WTC11 (cell line): ENCODE measurements around the gene PLA2G2E. TPM values are rescaled to one million over a fixed set of nuclear protein-coding genes. Genes with fewer than 3 reads are reported as not detected.

ENCODE experiments used
- ATAC-seq: fragments of 200-7000 bp; cut with Tn5 transposase; 2 replicates; pipeline ENCODE4 v1.10.0; 2021; ENCODE audit warnings: mild to moderate bottlenecking, moderate library complexity
- CTCF ChIA-PET: fragments of 300-600 bp; sonication (Branson Sonifier 250); formaldehyde crosslinking; loops from one replicate; lab custom pipeline; 2021; ENCODE audit warnings: antibody characterized with exemption; lab: Charles Lee
- POLR2A ChIA-PET: fragments of 350-600 bp; sonication (Branson Sonifier 250); formaldehyde crosslinking; loops from one replicate; lab custom pipeline; 2021; ENCODE audit warnings: antibody characterized with exemption; lab: Charles Lee
- DNase-seq: peaks from one replicate; pipeline ENCODE4 v3.0.0; 2021; ENCODE audit warnings: low spot score
- H3K27ac Mint-ChIP-seq: 2 replicates; pipeline ENCODE4 v1.8.0; 2021; ENCODE audit warnings: mixed read lengths
- H3K27me3 Mint-ChIP-seq: 2 replicates; pipeline ENCODE4 v1.8.0; 2021; ENCODE audit warnings: low read depth, mild to moderate bottlenecking, moderate library complexity, mixed read lengths
- H3K36me3 Mint-ChIP-seq: 2 replicates; pipeline ENCODE4 v1.8.0; 2021; ENCODE audit warnings: mixed read lengths
- H3K4me1 Mint-ChIP-seq: 2 replicates; pipeline ENCODE4 v1.8.0; 2022; ENCODE audit warnings: mixed read lengths
- H3K4me3 Mint-ChIP-seq: 2 replicates; pipeline ENCODE4 v1.8.0; 2021; ENCODE audit warnings: mild to moderate bottlenecking, moderate library complexity, mixed read lengths
- H3K9me3 Mint-ChIP-seq: 2 replicates; pipeline ENCODE4 v1.8.0; 2021; ENCODE audit warnings: mixed read lengths
- ELF4 ChIP-seq: sonication (generic); formaldehyde crosslinking; IDR thresholded peaks from 2 replicates; pipeline ENCODE4 v1.8.1; 2022; ENCODE audit warnings: low read depth, mild to moderate bottlenecking, moderate library complexity, missing genetic modification reagents
- EMX1 ChIP-seq: fragments of 250-450 bp; sonication (Bioruptor Pico); IDR thresholded peaks from 2 replicates; pipeline ENCODE4 v1.8.0; 2021; ENCODE audit warnings: mild to moderate bottlenecking
- ESRRA ChIP-seq: sonication (generic); formaldehyde crosslinking; IDR thresholded peaks from 2 replicates; pipeline ENCODE4 v1.8.1; 2022; ENCODE audit warnings: mild to moderate bottlenecking, missing genetic modification reagents, borderline replicate concordance
- FOXK1 ChIP-seq: sonication (generic); formaldehyde crosslinking; IDR thresholded peaks from 2 replicates; pipeline ENCODE4 v1.8.0; 2022; ENCODE audit warnings: mild to moderate bottlenecking, moderate library complexity, missing genetic modification reagents
- GABPB1 ChIP-seq: sonication (generic); formaldehyde crosslinking; IDR thresholded peaks from 2 replicates; pipeline ENCODE4 v1.8.1; 2023; ENCODE audit warnings: mild to moderate bottlenecking, missing genetic modification reagents
- HMGXB4 ChIP-seq: sonication (generic); formaldehyde crosslinking; IDR thresholded peaks from 2 replicates; pipeline ENCODE4 v1.8.1; 2023; ENCODE audit warnings: mild to moderate bottlenecking, moderate library complexity, missing genetic modification reagents
- JAZF1 ChIP-seq: fragments of 250-450 bp; sonication (Bioruptor Pico); IDR thresholded peaks from 2 replicates; pipeline ENCODE4 v1.9.0; 2021; ENCODE audit warnings: moderate library complexity, mild to moderate bottlenecking, inconsistent platforms
- JUN ChIP-seq: sonication (generic); formaldehyde crosslinking; IDR thresholded peaks from 2 replicates; pipeline ENCODE4 v1.8.0; 2023; ENCODE audit warnings: mild to moderate bottlenecking, missing genetic modification reagents
- KAT7 ChIP-seq: sonication (generic); formaldehyde crosslinking; IDR thresholded peaks from 2 replicates; pipeline ENCODE4 v1.8.1; 2023; ENCODE audit warnings: missing genetic modification reagents, mild to moderate bottlenecking, borderline replicate concordance
- MLX ChIP-seq: sonication (generic); formaldehyde crosslinking; IDR thresholded peaks from 2 replicates; pipeline ENCODE4 v1.8.1; 2023; ENCODE audit warnings: mild to moderate bottlenecking, missing genetic modification reagents, moderate library complexity
- MXD4 ChIP-seq: fragments of 250-450 bp; sonication (Bioruptor Pico); IDR thresholded peaks from 2 replicates; pipeline ENCODE4 v1.8.0; 2021; ENCODE audit warnings: mild to moderate bottlenecking, moderate library complexity, borderline replicate concordance
- NR3C1 ChIP-seq: sonication (generic); formaldehyde crosslinking; conservative IDR thresholded peaks from 2 replicates; pipeline ENCODE4 v1.8.1; 2023; ENCODE audit warnings: low read depth, mild to moderate bottlenecking, missing genetic modification reagents
- ZNF219 ChIP-seq: sonication (generic); formaldehyde crosslinking; IDR thresholded peaks from 2 replicates; pipeline ENCODE4 v1.8.0; 2023; ENCODE audit warnings: missing genetic modification reagents, mild to moderate bottlenecking, borderline replicate concordance
- ZNF263 ChIP-seq: sonication (generic); formaldehyde crosslinking; IDR thresholded peaks from 2 replicates; pipeline ENCODE4 v1.8.1; 2022; ENCODE audit warnings: low read depth, mild to moderate bottlenecking, moderate library complexity, missing genetic modification reagents
- ZNF423 ChIP-seq: fragments of 250-450 bp; sonication (Bioruptor Pico); IDR thresholded peaks from 2 replicates; pipeline ENCODE4 v2.1.2; 2022; ENCODE audit warnings: mild to moderate bottlenecking, moderate library complexity
- total RNA-seq: library from RNA; stranded (reverse); gene quantifications from 3 replicates; pipeline ENCODE4 v1.2.3, GENCODE V29; 2021
- TF ChIP-seq, protein P1 (sequence below): fragments of 200-600 bp; IDR thresholded peaks from 2 replicates; pipeline ENCODE4 v1.8.0; 2022; ENCODE audit warnings: antibody characterized with exemption
- TF ChIP-seq, protein P2 (sequence below): sonication (generic); formaldehyde crosslinking; IDR thresholded peaks from 2 replicates; pipeline ENCODE4 v1.8.0; 2023; ENCODE audit warnings: missing genetic modification reagents
- TF ChIP-seq, protein P3 (sequence below): sonication (generic); formaldehyde crosslinking; IDR thresholded peaks from 2 replicates; pipeline ENCODE4 v1.8.1; 2023; ENCODE audit warnings: mild to moderate bottlenecking, missing genetic modification reagents, moderate library complexity
- TF ChIP-seq, protein P4 (sequence below): sonication (generic); formaldehyde crosslinking; IDR thresholded peaks from 2 replicates; pipeline ENCODE4 v1.8.0; 2022; ENCODE audit warnings: mild to moderate bottlenecking, missing genetic modification reagents

PLA2G2E gene
- total RNA-seq, 1 experiment from 2014 or later: not detected

- ChIA-PET POLR2A (no interaction called here), CTCF (interaction anchor here (0.7 to 5.5 kb wide), 4 partner anchors 18 to 248 kb away, joined by 3 to 52 read pairs (median 4); no protein-coding TSS in a partner anchor)
- H3K4me3 Mint-ChIP-seq: no peak overlapping the region
- ATAC-seq (peak; percentile 70), DNase-seq (peak; percentile 88)
- peaks cover 5% of the 10 kb centered on the region; the same call in 1 of the 2 replicates for H3K36me3 Mint-ChIP-seq
- no peak for TF ChIP-seq HMGXB4
- TF ChIP-seq, protein P1, sequence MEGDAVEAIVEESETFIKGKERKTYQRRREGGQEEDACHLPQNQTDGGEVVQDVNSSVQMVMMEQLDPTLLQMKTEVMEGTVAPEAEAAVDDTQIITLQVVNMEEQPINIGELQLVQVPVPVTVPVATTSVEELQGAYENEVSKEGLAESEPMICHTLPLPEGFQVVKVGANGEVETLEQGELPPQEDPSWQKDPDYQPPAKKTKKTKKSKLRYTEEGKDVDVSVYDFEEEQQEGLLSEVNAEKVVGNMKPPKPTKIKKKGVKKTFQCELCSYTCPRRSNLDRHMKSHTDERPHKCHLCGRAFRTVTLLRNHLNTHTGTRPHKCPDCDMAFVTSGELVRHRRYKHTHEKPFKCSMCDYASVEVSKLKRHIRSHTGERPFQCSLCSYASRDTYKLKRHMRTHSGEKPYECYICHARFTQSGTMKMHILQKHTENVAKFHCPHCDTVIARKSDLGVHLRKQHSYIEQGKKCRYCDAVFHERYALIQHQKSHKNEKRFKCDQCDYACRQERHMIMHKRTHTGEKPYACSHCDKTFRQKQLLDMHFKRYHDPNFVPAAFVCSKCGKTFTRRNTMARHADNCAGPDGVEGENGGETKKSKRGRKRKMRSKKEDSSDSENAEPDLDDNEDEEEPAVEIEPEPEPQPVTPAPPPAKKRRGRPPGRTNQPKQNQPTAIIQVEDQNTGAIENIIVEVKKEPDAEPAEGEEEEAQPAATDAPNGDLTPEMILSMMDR: peak; percentile 79
- H3K27me3 Mint-ChIP-seq: no peaks in the 10 kb centered on the region; the same call in 1 of the 2 replicates
- no peak overlapping the region for H3K27ac Mint-ChIP-seq
- H3K4me1 Mint-ChIP-seq: peaks cover 9% of the 10 kb centered on the region; the same call in 1 of the 2 replicates
- H3K9me3 Mint-ChIP-seq: no peaks in the 10 kb centered on the region
Observed at GRCh38 chr1:19918057-19918456, 5.4 kb downstream of the PLA2G2E start.

DNA sequence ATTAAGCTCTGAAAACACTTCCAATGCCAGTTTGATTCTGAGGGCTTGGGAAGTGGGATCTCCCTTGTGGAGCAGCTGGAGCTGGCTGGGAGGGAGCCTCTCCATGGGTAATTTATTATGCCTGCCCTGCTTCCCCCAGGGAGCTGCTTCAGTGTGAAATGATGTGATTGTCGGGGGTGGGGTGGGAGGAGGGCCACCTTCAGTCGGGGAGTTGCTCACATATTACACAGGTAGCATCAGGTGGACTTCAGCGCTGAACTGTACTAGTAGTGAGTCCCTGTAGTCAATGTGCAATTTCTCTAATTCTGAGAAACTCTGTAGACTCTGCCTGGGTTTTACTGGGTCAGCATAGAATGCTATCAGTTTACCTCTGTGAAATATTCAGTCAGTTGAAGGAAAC is 12.8 kb downstream of the PLA2G2E start:
- Mint-ChIP-seq H3K4me1 (no peaks in the 10 kb centered on the region), H3K9me3 (no peaks in the 10 kb centered on the region), H3K27ac (no peak overlapping the region), H3K27me3 (no peaks in the 10 kb centered on the region), H3K4me3 (no peak overlapping the region), H3K36me3 (peaks cover 69% of the 10 kb centered on the region)
- ChIA-PET CTCF (interaction anchor here (0.7 to 2.7 kb wide), 5 partner anchors 29 to 439 kb away, joined by 3 to 9 read pairs (median 3); partner anchors contain the start of gene OTUD3), POLR2A (interaction anchor here (0.5 kb wide), 1 partner anchor 90 kb away, joined by 3 read pairs; no protein-coding TSS in a partner anchor)
- TF ChIP-seq JUN (CRISPR knock-in tag) (no peak), MXD4 (CRISPR knock-in tag) (no peak), ZNF423 (CRISPR knock-in tag) (no peak), NR3C1 (CRISPR knock-in tag) (no peak), EMX1 (no peak), GABPB1 (CRISPR knock-in tag) (no peak), HMGXB4 (no peak), MLX (CRISPR knock-in tag) (no peak), ZNF263 (CRISPR knock-in tag) (no peak), ESRRA (CRISPR knock-in tag) (no peak), ELF4 (no peak), KAT7 (CRISPR knock-in tag) (no peak), FOXK1 (CRISPR knock-in tag) (no peak), ZNF219 (CRISPR knock-in tag) (no peak), JAZF1 (CRISPR knock-in tag) (no peak)
- TF ChIP-seq, protein P2, sequence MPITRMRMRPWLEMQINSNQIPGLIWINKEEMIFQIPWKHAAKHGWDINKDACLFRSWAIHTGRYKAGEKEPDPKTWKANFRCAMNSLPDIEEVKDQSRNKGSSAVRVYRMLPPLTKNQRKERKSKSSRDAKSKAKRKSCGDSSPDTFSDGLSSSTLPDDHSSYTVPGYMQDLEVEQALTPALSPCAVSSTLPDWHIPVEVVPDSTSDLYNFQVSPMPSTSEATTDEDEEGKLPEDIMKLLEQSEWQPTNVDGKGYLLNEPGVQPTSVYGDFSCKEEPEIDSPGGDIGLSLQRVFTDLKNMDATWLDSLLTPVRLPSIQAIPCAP (CRISPR knock-in tag): no peak
- TF ChIP-seq, protein P3, sequence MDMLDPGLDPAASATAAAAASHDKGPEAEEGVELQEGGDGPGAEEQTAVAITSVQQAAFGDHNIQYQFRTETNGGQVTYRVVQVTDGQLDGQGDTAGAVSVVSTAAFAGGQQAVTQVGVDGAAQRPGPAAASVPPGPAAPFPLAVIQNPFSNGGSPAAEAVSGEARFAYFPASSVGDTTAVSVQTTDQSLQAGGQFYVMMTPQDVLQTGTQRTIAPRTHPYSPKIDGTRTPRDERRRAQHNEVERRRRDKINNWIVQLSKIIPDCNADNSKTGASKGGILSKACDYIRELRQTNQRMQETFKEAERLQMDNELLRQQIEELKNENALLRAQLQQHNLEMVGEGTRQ (CRISPR knock-in tag): no peak
- TF ChIP-seq, protein P4, sequence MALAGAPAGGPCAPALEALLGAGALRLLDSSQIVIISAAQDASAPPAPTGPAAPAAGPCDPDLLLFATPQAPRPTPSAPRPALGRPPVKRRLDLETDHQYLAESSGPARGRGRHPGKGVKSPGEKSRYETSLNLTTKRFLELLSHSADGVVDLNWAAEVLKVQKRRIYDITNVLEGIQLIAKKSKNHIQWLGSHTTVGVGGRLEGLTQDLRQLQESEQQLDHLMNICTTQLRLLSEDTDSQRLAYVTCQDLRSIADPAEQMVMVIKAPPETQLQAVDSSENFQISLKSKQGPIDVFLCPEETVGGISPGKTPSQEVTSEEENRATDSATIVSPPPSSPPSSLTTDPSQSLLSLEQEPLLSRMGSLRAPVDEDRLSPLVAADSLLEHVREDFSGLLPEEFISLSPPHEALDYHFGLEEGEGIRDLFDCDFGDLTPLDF: no peak
- ATAC-seq (no peak), DNase-seq (no peak)
